Measurements from ENCODE around the gene MLPH. TPM values are rescaled to one million over a fixed set of nuclear protein-coding genes. Genes with fewer than 3 reads are reported as not detected.
A peak's percentile ranks its signal among the peaks of the same experiment; 100 is the strongest.

Gene MLPH
- total and polyA plus RNA-seq, 2 of the 13 experiments (the other 11 are each of a cell fraction or from before 2014, with no cell fraction given): 0.12 TPM; not detected in 1

GRCh38 chr2:237551071-237551574 is 64.1 kb downstream of the MLPH start (continued):
- TF ChIP-seq ZBTB33 (CRISPR knock-in tag; IDR thresholded peaks at IDR 0.05) (no peak), WIZ (CRISPR knock-in tag; IDR thresholded peaks at IDR 0.05) (0 out of 2 replicates have a peak, but pooled peaks have one; percentile 60), NONO (IDR thresholded peaks at IDR 0.05) (no peak), NONO (CRISPR knock-in tag; conservative IDR thresholded peaks at IDR 0.05) (no peak; the same call in 1 of the 2 replicates), TCF7 (IDR thresholded peaks at IDR 0.05; ENCODE audit: low read depth) (no peak), ZNF737 (CRISPR knock-in tag; IDR thresholded peaks at IDR 0.05; ENCODE audit: borderline replicate concordance) (no peak), THAP11 (CRISPR knock-in tag; IDR thresholded peaks at IDR 0.05) (no peak), SP1 (IDR thresholded peaks at IDR 0.05) (no peak), SP1 (CRISPR knock-in tag; IDR thresholded peaks at IDR 0.05) (no peak), ZNF280D (CRISPR knock-in tag; IDR thresholded peaks at IDR 0.05) (no peak), NCOR1 (IDR thresholded peaks at IDR 0.05; ENCODE audit: borderline replicate concordance, low read length) (no peak), CHD2 (IDR thresholded peaks at IDR 0.05; ENCODE audit: low read depth, low read length) (no peak), ZNF841 (CRISPR knock-in tag; IDR thresholded peaks at IDR 0.05; ENCODE audit: borderline replicate concordance) (no peak), SNAPC5 (CRISPR knock-in tag; IDR thresholded peaks at IDR 0.05; ENCODE audit: borderline replicate concordance) (no peak), NRL (CRISPR knock-in tag; IDR thresholded peaks at IDR 0.05; ENCODE audit: borderline replicate concordance) (no peak), TCF12 (IDR thresholded peaks at IDR 0.05) (no peak), TCF12 (CRISPR knock-in tag; IDR thresholded peaks at IDR 0.05) (no peak), IRF9 (CRISPR knock-in tag; IDR thresholded peaks at IDR 0.05; ENCODE audit: borderline replicate concordance) (peak; percentile 32; the same call in 1 of the 2 replicates), POLR2A (IDR thresholded peaks at IDR 0.05; ENCODE audit: insufficient read depth in 1 of 2, low read depth in 2 of 2, low read length in 2 of 2) (no peak), BORCS8-MEF2B (CRISPR knock-in tag; IDR thresholded peaks at IDR 0.05) (no peak), RFX3 (CRISPR knock-in tag; IDR thresholded peaks at IDR 0.05) (no peak), CCAR2 (optimal IDR thresholded peaks at IDR 0.05; ENCODE audit: low read depth, low read length) (no peak), ZNF282 (IDR thresholded peaks at IDR 0.05; ENCODE audit: partially characterized antibody) (no peak), ZNF256 (CRISPR knock-in tag; conservative IDR thresholded peaks at IDR 0.05) (no peak), SP5 (CRISPR knock-in tag; IDR thresholded peaks at IDR 0.05; ENCODE audit: borderline replicate concordance, low read depth) (no peak), NFE2L1 (CRISPR knock-in tag; IDR thresholded peaks at IDR 0.05; ENCODE audit: borderline replicate concordance) (no peak), KAT7 (CRISPR knock-in tag; IDR thresholded peaks at IDR 0.05; ENCODE audit: borderline replicate concordance) (no peak), HOXA7 (CRISPR knock-in tag; IDR thresholded peaks at IDR 0.05) (0 out of 2 replicates have a peak, but pooled peaks have one; percentile 56)
